Measurements from ENCODE around the gene ZNF641.
"Not testable (repeated sequence)": the region's sequence is repeated elsewhere in the genome, so short reads cannot be mapped to it uniquely, and the experiment has no call there.

The ZNF641 gene

GRCh38 chr12:48334808-48335207 lies 15.9 kb downstream of the ZNF641 start:
- no peak for DNase-seq (ENCODE audit: low spot score)

- DNase-seq (ENCODE audit: low spot score) = not testable (repeated sequence)
Observed at GRCh38 chr12:48333680-48334079, 17.0 kb downstream of the ZNF641 start.

DNA sequence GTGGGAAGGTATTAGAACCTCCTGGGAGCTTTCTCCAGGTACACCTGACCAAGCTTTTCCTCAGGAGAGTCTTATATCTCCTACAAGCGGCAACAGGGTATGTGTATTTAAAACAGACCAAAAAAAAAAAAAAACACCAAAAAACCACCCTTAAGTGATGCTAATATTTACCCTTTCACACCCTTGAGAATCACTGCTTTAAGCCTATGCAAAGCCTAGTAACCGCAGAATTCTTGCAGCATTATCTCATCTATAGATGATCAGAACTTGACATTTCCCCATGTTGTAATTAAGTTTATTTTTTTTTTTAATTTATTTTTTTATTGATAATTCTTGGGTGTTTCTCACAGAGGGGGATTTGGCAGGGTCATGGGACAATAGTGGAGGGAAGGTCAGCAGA lies 19.3 kb downstream of the ZNF641 start:
- DNase-seq (ENCODE audit: low spot score) = no peak

DNA sequence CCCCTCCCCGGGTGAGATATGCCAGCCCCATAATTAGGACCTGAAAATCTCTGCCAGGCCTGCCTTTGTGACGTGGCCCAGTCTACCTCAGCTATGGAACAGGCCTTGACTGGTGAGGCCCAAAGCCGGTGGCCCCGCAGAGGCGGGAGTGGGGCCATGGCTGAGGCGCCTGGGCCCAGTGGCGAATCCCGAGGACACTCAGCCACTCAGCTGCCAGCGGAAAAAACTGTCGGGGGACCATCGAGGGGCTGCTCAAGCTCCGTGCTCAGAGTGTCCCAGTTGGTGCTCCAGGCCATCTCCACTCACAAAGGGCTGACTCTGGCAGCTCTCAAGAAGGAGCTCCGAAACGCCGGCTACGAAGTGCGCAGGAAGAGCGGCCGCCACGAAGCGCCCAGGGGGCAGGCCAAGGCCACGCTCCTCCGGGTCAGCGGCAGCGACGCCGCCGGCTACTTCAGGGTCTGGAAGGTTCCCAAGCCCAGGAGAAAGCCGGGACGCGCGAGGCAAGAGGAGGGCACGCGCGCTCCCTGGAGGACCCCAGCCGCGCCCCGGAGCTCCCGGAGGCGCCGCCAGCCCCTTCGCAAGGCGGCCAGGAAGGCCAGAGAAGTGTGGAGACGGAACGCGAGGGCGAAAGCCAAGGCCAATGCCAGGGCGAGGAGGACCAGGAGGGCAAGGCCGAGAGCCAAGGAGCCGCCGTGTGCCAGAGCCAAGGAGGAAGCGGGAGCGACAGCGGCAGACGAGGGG lies 21.4 kb downstream of the ZNF641 start:
- DNase-seq (ENCODE audit: low spot score) = no peak

- DNase-seq (ENCODE audit: low spot score) = no peak
Observed at GRCh38 chr12:48316491-48316890, 34.2 kb downstream of the ZNF641 start.

GRCh38 chr12:48311313-48311712 lies 39.4 kb downstream of the ZNF641 start:
- DNase-seq (ENCODE audit: low spot score) = no peak

DNA sequence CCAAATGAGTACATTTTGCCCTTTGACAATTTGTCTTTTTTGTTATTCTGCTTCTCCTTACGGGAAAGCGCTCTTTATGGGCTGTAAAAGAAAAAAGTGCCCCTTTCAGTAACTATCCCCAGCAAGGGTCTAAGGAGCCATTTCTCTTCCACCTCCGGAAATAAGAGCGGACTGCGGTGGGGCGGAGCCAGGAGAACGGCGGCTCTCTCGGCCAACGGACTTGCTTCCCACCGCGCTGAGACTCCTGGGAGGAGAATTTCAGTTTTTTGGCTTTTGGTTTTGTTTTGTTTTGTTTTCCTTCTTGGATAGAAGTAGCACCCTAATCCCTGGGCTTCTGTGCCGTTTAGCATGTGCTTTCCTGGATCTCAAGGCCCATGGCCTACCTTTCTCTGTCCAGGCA lies 43.5 kb downstream of the ZNF641 start:
- DNase-seq (ENCODE audit: low spot score) = no peak

DNA sequence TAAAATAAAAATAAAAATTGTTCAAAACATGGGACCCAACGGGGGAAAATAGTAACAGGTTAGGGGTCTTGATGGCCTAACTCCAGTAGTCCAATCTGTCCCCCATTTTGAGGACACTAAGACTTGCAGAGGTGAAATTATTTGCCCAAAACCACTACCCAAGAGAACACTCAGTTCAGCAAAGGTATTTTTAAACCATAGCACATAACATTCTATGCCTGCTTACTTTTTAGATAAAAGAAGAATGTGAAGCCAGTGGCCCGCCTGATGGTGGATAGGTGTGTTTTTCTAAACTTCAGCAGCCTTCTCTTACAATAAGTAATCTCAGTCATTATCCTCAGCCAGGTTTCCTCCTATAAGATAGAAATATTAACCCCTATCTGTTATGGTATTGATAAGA lies 45.5 kb downstream of the ZNF641 start:
- no peak for DNase-seq (ENCODE audit: low spot score)

DNA sequence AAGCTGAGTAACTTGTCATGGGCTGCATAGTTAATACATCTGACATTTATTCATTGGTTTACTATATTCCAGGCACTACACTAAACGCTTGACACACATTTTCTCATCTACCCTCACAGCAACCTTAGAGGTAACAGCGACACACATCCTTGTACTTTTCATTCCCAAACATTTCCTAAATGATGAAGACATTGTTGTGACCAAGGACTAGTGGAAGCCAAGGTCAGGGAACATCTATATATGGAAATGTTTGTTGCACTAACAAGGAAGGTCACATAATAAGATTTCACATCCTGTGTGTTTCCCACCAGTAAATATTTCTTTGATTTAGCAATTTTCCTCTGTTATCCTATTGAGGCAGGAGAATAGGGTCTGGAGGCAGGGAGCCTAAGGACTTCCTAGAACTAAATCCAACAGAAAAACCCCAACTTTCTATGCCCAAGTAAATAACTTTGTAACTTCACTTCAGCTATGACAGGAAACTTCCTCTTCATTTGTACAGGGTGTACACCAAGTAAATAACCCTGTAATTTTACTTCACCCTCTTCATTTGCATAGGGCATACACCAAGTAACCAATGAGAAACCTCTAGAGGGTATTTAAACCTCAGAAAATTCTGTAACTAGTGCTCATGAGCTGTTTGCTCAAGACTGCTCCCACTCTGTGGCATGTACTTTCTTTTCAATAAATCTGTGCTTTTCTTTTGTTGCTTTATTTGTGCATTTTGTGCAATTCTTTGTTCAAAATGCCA lies 48.4 kb downstream of the ZNF641 start:
- no peak for DNase-seq (ENCODE audit: low spot score)

DNA sequence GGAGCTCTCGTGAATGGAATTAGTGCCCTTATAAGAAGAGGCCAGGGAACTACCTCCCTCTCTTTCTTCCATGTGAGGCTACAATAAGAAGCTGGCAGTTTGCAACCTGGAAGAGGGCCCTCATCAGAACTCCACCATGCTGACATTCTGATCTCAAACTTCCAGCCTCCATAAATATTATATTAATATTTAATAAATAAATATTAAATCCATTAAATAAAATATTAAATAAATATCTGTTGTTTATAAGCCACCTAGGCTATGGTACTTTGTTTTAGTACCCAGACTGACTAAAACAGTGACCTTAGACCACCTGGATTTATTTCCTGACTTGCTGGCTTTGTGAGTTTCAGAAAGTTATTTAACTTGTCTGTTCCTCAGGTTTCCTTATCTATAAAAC lies 49.9 kb downstream of the ZNF641 start:
- no peak for DNase-seq (ENCODE audit: low spot score)

- peak; percentile 62 for DNase-seq (ENCODE audit: low spot score)
Observed at GRCh38 chr12:48296586-48297282, 54.0 kb downstream of the ZNF641 start.

GRCh38 chr12:48292040-48292439 lies 58.7 kb downstream of the ZNF641 start:
- no peak for DNase-seq (ENCODE audit: low spot score)

DNA sequence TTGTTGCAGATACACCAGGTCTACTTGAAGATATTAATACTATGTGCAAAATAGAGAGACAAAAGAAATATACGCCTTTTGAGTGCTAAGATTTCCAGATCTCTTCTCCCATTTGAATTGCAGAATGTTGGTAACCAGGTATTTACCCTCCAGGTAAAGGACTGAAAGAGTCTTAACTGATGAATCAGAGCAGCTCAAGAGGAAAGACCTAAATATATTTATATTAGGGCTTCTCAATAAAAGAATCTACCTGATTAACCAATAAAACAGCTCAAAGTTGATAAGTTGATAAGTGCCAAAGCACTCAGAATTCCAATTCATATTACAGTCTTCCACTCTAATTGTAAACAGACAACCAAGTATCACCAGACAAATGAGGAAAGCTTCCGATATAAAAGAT lies 59.2 kb downstream of the ZNF641 start:
- DNase-seq (ENCODE audit: low spot score) = no peak

DNA sequence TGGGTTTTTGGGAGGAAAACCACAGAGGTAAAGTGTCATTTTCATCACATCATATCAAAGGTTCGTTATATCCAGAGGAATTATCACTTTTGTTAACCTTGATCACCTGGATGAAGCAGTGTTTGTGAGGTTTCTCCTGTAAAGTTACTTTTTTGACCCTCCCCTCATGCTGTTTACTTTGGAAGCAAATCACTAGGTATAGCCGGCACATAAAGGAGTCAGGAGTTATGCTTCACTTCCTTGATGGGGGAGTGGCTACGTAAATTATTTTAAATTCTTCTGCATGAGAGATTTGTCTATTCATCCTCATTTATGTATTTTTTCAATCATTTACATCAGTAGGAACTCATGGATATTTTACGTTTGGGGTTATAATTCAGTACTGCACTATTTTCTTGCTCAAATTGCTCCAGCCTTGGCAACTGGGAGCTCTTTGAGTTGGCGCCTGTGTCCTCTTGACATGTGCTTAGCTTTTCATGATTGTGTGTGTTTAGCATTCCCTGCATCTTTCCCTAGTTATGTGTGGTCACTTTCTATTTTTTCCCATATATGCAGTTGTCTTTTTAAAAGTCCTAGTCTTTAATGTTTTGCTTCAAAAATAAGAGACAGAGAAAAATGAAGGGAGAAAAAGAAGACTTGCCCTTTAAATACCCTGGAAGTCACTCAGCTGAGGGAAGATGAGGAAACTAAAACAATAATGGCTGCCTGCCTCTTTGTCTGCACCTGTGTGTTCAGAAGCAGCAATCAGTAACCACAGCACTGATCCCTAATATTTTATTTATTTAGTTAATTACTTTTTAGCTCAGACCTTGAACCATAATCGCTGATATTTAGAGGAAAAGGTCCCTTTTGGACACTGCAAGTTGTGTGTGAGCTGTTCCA lies 62.1 kb downstream of the ZNF641 start:
- no peak for DNase-seq (ENCODE audit: low spot score)

Measured in iPS-NIHi11 (cell line).